HK-2 (cell line): ENCODE results near the gene PSG1.
"Not testable (repeated sequence)": the region's sequence is repeated elsewhere in the genome, so short reads cannot be mapped to it uniquely, and the experiment has no call there.

Experiments
- DNase-seq: peaks from one replicate; pipeline ENCODE4 v3.0.0-alpha.2; 2018; ENCODE audit not compliant: unreplicated experiment

Gene PSG1

GRCh38 chr19:42881279-42881678 is 1.8 kb upstream of the PSG1 start:
- peak; percentile 57 for DNase-seq

- not testable (repeated sequence) for DNase-seq
Observed at GRCh38 chr19:42880621-42881020, 1.1 kb upstream of the PSG1 start.

DNA sequence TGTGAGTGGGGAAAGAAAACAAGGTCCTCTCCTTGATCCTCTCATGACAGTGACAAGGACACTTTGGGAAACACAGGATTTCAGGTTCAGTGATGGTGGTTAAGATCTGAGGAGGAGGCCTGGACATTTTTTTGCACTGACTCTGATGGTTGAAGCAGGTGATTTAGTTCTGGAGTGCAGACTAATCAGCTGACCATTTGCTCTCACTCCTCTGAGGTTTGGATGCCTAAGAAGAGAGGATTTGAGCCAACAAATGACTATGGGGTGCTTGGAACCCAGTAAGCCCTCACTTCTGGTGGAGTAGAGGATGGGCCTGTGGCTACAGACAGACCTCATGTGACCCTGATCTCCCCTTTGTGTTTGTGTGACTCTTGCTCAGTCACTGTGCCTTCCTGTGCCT is 2.9 kb downstream of the PSG1 start:
- DNase-seq: peak; percentile 73

DNA sequence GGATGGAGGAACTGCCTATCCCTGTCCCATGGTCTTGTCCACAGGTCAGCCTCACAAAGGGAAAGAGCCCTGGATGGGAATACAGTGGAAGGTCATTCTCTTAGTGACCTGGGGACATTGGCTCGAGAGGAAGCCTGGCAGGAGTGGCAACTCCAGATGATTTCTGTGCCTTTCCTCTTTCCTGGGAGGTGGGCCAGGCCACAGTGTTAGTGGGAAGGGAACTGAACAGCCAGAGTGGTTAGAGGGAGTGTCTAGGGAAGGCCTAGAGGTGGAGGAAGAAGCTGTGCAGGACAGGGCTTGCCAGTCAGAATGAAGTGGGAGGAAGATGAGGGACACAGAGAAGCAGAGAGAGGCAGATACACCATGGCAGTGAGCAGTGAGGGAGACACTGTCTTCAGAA is 3.6 kb downstream of the PSG1 start:
- peak; percentile 63 for DNase-seq

DNA sequence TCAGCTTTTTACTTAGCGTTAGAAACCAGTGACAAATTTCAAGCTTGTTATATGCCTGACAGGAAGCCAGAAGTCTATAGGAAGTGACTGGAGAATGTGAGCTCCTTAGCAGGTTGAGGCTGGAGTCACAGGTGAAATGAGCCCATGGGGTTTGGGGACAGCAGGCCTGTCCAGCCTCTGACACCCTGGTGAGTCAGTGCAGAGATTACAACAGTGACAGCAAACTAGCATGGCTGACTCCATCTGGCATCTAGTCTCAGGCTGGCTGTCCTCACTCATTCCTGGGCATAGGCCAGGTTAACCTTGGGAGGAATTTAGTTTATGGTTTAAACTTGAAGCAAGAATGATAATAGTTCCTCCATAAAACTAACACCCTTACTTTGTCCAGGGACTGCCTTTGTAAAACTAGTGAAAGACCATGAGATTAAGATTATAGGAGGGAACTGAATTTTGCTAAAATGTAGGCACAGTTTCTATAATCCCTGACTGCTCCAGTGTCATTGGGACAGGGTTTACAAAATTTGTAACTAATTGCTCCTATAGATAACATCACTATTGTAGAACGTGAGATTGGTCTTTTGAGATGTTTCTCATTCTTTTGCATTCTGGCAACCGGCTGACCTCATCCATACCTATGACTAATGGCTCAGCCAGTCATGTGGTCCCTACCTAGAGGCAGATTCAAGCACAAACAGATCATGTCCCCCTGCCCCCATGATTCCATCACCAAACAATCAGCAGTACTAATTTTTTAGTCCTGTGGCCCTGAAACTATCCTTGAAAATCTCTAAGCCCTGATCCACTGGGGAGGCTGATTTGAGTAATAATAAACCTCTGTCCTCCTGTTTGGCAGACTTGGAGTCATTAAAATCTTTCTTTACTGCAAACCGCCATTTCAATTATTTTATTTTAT is 4.4 kb downstream of the PSG1 start:
- DNase-seq: peak; percentile 63

GRCh38 chr19:42874136-42874535 is 5.4 kb downstream of the PSG1 start:
- DNase-seq: not testable (repeated sequence)

GRCh38 chr19:42872608-42873007 is 6.9 kb downstream of the PSG1 start:
- DNase-seq: no peak

DNA sequence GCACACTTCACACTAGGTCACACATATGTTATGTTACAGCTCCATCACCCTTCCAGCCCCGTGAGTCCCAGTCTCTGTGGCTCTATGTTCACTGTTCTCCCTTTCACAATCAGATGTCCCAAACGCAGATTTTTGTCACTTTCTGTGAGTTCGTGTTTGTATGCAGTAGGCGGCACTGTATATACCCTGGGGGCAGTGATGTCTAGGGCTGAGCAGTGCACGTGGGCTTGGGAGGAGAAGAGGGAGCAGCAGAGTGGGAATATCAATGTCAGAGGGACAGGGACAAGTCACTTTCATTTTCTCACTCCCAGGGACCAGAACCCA is 22.0 kb downstream of the PSG1 start:
- no peak for DNase-seq

DNA sequence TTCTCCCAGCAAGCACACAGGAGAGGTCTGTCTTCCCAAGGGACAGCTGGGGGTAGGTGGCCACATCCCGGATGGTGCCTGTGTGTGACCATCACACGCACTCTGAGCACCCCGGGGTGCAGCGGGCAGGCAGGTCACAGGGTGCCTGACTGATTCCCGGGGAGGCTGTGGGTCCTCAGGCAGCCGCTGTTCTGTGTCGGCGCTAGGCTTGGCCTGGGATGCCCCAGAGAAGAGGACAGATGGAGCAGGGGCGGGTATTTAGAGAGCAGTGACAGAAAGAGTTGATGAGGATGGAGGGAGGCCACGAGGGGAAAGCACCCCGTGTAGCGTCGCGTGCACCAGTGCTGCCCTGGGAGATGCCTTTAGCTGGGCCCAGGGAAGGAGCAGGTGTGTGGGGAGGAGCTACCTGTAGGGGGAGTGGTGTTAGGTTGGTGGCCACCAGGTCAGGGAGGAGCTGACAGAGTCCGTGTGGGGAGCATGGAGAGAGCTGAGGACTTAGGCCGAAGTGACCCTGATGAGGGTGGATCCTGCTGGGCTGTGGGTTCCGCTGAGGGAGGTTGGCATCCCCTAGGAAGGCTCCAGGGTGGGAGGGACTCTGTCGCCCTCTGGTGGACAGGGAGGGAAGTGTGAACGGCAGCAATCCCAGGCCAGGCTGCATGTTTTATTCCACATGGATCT is 22.5 kb downstream of the PSG1 start:
- DNase-seq: peak; percentile 47

GRCh38 chr19:42854745-42855144 is 24.8 kb downstream of the PSG1 start:
- DNase-seq: not testable (repeated sequence)

- peak; percentile 32 for DNase-seq
Observed at GRCh38 chr19:42853231-42853630, 26.3 kb downstream of the PSG1 start.

DNA sequence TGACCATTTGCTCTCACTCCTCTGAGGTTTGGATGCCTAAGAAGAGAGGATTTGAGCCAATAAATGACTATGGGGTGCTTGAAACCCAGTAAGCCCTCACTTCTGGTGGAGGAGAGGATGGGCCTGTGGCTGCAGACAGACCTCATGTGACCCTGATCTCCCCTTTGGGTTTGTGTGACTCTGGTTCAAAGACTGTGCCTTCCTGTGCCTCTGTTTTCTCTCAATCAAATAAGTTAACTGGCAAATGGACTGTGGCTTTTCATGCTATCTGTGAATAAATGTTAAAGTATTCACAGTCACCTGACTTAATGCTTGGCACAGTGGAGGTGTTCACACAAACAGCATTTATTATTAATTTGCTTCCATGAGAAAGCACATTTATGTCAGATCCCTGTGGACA is 26.7 kb downstream of the PSG1 start:
- peak; percentile 58 for DNase-seq

DNA sequence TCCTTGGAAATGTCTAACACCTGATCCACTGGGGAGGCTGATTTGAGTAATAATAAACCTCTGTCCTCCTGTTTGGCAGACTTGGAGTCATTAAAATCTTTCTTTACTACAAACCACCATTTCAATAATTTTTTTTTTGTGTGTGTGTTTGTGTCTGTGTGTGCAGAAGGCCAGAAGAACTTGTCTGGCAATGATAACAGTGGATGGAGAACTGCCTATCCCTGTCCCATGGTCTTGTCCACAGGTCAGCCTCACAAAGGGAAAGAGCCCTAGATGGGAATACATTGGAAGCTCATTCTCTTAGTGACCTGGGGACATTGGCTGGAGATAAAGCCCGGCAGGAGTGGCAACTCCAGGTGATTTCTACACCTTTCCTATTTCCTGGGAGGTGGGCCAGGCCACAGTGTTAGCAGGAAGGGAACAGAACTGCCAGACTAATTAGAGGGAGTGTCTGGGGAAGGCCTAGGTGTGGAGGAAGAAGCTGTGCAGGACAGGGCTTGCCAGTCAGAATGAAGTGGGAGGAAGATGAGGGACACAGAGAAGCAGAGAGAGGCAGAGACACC is 27.7 kb downstream of the PSG1 start:
- DNase-seq: peak; percentile 39

DNA sequence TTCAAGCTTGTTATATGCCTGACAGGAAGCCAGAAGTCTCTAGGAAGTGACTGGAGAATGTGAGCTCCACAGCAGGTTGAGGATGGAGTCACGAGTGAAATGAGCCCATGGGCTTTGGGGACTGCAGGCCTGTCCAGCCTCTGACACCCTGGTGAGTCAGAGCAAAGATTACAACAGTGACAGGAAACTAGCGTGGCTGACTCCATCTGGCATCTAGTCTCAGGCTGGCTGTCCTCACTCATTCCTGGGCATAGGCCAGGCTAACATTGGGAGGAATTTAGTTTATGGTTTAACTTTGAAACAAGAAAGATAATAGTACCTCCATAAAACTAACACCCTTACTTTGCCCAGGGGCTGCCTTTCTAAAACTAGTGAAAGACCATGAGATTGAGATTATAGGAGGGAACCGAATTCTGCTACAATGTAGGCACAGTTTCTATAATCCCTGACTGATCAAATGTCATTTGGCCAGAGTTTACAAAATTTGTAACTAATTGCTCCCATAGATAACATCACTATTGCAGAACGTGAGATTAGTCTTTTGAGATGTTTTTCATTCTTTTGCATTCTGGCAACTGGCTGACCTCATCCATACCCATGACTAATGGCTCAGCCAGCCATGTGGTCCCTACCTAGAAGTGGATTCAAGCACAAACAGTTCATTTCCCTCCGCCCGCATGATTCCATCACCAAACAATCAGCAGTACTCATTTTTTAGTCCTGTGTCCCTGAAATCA is 28.4 kb downstream of the PSG1 start:
- DNase-seq: peak; percentile 84

DNA sequence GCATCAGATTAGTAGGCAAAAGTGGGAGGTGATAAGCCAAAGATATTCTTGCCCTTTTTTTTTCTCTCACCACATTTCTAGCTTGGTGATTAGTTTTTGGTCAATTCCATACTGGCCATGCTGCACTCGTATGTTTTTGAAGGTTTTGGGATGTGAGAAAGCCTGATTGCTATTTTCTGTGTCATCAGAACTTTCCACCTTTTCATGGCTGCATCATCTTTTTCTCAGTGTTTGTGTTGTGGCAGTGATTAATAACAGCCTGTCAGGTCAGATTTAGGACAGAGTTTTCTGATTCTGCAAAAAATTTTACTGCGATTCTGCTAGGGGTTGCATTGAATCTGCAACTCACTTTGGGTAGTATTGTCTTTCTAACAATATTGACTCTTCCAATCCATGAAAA is 32.9 kb downstream of the PSG1 start:
- no peak for DNase-seq

GRCh38 chr19:42843631-42844030 is 35.9 kb downstream of the PSG1 start:
- not testable (repeated sequence) for DNase-seq

DNA sequence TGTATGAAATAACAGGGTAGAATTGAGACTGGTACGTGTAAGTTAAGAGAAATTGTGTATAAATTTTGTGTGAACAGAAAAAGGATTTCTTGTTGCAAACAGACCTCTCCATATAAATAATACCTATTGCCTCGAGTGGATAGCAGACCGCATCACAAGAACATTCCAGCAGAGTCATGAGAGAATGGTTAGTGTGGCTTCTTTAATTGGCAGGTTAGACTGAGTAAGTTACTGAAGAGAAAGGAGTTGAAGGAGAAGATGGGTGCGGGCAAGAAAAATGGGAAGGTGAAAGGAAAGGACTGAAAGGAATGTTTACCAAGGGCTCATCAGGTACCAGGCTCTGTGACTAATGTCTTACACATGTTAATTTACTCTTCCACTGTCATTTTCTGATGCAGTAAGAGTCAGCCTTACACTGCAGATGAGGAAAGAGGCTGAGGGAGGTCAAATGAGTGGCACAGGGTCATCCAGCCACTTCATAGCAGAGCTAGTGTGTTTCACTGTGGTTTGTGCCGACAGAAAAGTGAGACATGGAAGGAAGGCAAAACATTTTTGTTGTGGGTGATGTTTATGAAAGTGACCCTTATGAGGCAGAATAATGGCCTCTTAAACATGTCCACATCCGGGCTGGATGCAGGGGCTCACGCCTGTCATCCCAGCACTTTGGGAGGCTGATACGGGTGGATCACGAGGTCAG is 46.6 kb downstream of the PSG1 start:
- peak; percentile 57 for DNase-seq

GRCh38 chr19:42832023-42832680 is 47.4 kb downstream of the PSG1 start:
- DNase-seq: not testable (repeated sequence)

DNA sequence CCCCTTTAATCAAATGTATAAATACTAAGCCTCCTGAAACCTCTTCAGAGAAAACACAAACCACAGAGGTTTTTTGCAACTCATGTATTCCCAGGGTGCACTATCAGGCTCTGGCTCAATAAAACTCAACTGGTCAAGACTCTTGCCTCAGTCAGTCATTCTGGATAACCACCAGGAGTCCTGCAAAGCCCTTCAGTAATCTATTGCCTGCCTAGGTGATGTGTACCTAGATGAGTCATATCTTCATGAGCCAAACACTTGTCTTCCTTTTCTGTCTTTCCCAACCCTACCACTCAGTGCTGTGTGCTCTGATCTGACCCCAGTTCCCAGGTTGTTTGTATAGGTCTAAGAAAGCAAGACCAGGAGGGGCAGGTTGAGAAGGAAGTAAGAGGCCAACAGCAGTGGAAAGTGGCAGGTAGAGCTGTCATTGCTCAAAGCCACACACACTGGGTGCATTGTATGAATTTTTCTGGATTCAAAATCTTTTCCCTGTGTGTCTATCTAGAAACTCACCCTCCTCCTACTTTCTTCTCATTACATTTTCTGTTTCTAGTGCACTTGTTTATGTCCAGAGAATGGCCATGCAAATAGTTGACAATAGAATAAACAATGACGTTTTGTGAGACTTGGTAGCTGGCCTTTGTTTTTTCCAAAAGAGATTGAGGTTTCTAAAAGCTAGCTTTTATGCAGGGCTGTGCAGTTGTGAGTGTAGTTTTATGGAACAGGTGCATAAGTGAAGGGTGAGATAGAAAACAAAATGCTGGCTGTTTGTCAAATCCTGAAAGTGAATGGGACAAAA is 48.1 kb downstream of the PSG1 start:
- DNase-seq: peak; percentile 38

- not testable (repeated sequence) for DNase-seq
Observed at GRCh38 chr19:42821306-42821977, 58.1 kb downstream of the PSG1 start.
